LoVo (cell line): ENCODE measurements around the gene TMBIM1.
"Not testable (repeated sequence)": the region's sequence is repeated elsewhere in the genome, so short reads cannot be mapped to it uniquely, and the experiment has no call there.

Experiments used
- DNase-seq: peaks from one replicate; pipeline ENCODE4 v3.0.0-alpha.2; 2016; ENCODE audit warnings: low spot score

Gene TMBIM1

GRCh38 chr2:218317835-218318234 lies 25.5 kb upstream of the TMBIM1 start:
- DNase-seq: no peak

DNA sequence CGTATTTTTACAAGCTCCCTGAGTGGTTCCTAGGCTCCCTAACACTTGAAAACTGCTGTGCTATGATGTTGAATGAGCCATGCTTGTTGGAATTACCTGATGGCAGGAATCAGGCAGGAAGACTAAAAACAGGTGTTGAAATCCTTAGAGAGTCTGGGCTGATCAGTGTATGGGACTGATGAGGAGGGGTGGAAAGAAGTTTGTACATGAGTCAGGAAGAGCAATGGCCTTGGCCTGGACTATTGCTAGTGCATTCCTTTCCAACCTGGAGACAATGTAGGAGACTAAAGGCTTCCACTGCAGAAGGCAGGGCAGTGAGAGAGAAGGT lies 25.0 kb upstream of the TMBIM1 start:
- DNase-seq: no peak

DNA sequence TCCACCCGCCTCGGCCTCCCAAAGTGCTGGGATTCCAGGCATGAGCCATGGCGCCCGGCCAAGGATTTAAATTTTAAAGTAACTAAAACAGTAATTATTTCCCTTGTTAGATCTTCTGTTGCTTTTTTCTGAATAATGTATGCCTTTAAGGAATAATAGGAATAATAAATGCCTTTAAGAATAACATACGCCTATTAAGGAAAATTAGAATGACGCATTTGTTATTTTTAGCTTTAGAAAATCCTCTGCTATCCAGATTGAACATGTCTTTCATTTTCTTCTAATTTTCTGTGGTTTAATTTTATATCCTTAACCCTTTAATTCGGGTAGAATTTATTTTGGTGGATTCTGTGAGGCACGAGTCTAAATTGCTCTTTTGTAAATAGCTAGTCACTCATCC lies 23.1 kb upstream of the TMBIM1 start:
- no peak for DNase-seq

DNA sequence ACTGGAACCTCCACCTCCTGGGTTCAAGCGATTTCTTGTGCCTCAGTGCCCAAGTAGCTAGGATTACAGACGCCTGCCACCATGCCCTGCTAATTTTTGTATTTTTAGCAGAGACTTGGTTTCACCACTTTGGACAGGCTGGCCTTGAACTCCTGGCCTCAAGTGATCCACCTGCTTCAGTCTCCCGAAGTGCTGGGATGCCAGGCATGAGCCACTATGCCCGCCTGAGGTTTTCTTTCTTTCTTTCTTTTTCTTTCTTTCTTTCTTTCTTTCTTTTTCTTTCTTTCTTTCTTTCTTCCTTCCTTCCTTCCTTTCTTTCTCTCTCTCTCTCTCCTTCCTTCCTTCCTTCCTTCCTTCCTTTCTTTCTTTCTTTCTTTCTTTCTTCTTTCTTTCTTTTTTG lies 22.5 kb upstream of the TMBIM1 start:
- not testable (repeated sequence) for DNase-seq

GRCh38 chr2:218313356-218313755 lies 21.1 kb upstream of the TMBIM1 start:
- no peak for DNase-seq

- DNase-seq: no peak
These were observed 20.0 kb upstream of the TMBIM1 start for GRCh38 chr2:218312267-218312756.

GRCh38 chr2:218311541-218312266 lies 19.4 kb upstream of the TMBIM1 start:
- not testable (repeated sequence) for DNase-seq

GRCh38 chr2:218310853-218311540 lies 18.7 kb upstream of the TMBIM1 start:
- DNase-seq: no peak

GRCh38 chr2:218307415-218308090 lies 15.2 kb upstream of the TMBIM1 start:
- DNase-seq: no peak

- no peak for DNase-seq
These were observed 14.0 kb upstream of the TMBIM1 start for GRCh38 chr2:218306184-218306920.

DNA sequence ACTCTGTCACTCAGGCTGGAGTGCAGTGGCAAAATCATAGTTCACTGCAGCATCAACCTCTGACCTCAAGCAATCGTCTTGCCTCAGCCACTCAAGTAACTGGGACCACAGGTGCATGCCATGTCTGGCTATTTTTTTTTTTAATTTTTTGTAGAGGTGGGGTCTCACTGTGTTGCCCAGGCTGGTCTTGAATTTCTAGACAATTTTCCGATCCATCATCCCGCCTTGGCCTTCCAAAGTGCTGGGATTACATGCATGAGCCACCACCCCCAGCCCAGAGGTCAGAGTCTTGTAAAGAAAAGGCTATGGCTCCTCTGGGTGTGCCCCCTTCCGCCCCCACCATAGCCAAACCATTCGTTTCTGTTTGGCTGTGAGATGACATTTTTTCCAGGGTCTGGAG lies 13.1 kb upstream of the TMBIM1 start:
- no peak for DNase-seq

- DNase-seq: peak; percentile 87
These were observed 9.0 kb upstream of the TMBIM1 start for GRCh38 chr2:218301176-218301819.

GRCh38 chr2:218300141-218300540 lies 7.8 kb upstream of the TMBIM1 start:
- DNase-seq: no peak

GRCh38 chr2:218298314-218298875 lies 6.1 kb upstream of the TMBIM1 start:
- no peak for DNase-seq

DNA sequence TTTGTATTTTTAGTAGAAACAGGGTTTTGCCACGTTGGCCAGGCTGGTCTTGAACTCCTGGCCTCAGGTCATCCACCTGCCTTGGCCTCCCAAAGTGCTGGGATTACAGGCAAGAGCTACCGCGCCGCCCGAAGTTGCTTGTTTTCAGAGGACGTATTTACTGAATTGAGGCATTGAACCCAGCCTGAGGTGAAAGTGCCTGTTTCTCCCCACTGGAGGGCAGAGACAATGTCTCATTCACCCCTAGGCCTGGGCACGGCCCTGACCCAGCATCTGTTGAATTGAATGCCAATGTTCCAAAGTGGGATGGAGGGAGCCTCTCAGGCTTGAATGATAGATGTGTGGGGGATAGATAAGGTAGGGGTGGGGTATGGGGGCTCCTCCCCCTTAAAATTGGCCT lies 4.5 kb upstream of the TMBIM1 start:
- DNase-seq: no peak

DNA sequence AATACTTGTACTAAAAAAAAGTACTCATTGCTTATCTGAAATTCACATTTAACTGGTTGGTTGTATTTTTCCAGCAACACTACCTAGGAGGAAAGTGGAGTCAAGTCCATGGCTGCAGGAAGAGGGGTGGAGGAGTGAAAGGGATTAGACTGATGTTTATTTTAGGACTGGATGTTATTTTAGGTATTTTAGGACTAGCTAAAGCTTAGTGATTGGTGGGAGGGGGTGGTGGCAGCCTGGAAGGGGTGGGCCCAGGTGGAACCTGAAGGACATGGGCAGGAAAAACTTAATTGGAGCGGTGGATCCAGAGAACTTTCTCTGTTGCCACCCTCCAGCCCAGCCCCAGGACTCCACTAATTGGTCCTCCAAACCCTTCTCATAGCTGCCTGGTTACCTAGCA lies 3.9 kb upstream of the TMBIM1 start:
- DNase-seq: no peak

GRCh38 chr2:218295029-218295428 lies 2.7 kb upstream of the TMBIM1 start:
- DNase-seq: no peak

- DNase-seq: no peak
These were observed 2.2 kb upstream of the TMBIM1 start for GRCh38 chr2:218294430-218295022.

GRCh38 chr2:218293715-218294429 lies 1.6 kb upstream of the TMBIM1 start:
- DNase-seq: no peak

DNA sequence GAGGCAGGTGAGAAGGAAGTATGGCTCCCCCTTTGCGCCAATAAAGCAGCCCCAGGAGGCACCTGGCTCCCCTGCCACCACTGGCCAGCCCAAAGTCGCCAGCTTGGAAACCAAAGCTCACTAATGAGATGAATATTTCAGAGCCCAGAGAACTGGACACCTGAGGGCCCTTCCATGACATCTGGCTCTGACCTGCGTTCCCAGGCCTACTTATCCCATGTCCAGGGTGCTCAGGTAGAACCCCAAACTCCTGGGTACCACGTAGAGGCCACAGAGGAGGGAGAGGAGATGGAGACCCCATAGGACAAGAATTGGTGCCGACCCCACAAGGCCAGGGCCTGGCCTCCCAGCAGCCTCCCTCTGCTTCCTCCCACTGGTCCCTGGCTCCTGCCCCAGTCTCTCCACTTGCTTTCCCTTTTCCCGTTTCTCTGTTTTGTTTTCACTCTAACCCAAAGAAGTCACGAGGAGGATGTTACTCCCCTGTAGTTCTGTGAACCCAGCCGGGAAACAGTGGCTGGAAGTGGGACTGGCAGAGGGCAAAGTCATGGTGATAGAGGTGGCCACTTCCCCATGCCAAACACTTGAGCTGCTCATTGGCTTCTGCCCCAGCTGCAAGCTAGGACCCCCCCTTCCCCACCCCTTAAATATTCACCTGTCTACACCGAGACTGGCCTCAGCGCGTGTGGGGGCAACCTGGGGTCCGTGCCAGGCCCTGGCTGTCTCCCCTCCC lies 820 bp downstream of the TMBIM1 start:
- DNase-seq: no peak
